Measurements from ENCODE around the gene NLGN4X.

Gene NLGN4X

DNA sequence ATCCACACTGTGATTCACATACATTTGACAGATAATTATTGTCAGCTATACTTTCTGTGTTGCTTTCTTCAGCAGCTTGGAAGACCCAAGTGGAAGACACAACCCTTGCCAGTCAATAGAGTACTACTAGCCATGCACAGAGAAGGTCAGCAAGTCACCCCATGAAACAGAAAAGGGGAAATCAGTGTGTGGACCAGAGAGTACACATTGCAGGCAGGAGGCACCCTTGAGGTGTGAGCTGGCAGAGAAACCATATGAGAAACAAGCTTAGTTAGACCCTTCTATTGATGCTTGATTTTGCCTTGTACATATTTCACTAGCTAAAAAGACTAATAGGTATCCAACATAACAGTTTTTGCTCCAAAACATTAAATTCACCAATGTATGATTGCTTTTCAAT, 99.5 kb downstream of the NLGN4X start:
- no peak overlapping the region for H3K4me3 ChIP-seq
- H3K27ac ChIP-seq, result no peak overlapping the region
- TF ChIP-seq, protein P1, sequence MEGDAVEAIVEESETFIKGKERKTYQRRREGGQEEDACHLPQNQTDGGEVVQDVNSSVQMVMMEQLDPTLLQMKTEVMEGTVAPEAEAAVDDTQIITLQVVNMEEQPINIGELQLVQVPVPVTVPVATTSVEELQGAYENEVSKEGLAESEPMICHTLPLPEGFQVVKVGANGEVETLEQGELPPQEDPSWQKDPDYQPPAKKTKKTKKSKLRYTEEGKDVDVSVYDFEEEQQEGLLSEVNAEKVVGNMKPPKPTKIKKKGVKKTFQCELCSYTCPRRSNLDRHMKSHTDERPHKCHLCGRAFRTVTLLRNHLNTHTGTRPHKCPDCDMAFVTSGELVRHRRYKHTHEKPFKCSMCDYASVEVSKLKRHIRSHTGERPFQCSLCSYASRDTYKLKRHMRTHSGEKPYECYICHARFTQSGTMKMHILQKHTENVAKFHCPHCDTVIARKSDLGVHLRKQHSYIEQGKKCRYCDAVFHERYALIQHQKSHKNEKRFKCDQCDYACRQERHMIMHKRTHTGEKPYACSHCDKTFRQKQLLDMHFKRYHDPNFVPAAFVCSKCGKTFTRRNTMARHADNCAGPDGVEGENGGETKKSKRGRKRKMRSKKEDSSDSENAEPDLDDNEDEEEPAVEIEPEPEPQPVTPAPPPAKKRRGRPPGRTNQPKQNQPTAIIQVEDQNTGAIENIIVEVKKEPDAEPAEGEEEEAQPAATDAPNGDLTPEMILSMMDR (IDR thresholded peaks at IDR 0.05), result no peak
- no peak for DNase-seq (ENCODE audit: low spot score)

DNA sequence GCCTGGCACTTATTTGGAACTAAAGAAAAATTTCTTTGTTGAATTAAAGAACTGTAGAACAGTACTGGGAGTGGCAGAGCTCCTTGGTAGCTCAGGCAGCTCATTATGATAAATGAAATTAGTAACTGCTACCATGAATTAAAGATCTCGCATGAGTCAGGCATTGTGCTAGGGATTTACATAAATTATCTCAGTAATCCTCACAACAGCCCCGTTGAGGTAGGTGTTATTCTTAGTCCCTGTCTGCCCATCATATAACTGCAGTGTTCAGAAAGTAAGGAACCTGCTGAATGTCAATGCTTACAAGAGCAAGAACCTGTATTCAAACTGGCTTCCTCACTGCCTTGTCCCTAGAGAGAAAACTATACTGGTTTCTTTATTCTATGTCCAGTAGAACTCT, 108.3 kb downstream of the NLGN4X start:
- TF ChIP-seq, protein P1 (IDR thresholded peaks at IDR 0.05), result no peak
- Histone ChIP-seq H3K4me3 (no peak overlapping the region), H3K27ac (no peak overlapping the region)
- DNase-seq (ENCODE audit: low spot score), result no peak

DNA sequence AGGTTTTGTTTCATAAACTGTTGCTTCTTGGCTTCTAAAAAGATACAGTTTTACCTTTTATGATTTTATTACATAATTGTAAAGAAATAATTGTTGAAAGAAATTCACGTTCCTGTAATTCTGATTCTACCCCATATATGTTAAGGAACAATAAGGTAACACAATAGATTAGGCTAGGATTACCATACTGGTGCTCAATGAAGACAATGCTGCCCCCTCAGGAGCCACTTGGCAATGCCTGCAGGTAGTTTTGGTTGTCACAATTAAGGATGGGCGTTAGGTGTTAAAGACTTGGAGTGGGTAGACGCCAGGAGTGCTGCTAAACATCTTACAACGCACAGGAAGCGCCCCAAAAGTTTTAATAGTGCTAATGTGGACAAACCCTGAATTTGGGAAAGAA, 133.2 kb downstream of the NLGN4X start:
- TF ChIP-seq, protein P1 (IDR thresholded peaks at IDR 0.05), result no peak
- no peak overlapping the region for H3K27ac ChIP-seq
- no peak overlapping the region for H3K4me3 ChIP-seq
- no peak for DNase-seq (ENCODE audit: low spot score)

DNA sequence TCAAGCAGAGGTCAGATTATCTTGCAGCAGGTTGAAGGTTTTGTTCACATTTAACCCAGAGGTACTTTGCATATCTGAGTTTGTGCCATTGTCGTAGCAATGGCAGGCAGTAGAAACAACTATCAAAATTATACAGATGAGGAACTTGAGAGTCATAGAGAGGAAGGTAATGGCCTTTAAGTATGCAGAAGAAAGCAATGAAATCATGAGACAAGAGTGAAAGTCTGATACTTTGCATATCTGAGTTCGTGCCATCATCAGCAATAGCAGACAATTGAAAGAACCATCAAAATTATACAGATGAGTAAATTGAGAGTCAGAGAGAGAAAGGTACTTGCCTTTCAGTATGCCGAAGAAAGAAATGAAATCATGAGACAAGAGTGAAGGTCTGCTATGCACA, 154.1 kb downstream of the NLGN4X start:
- no peak overlapping the region for H3K4me3 ChIP-seq
- no peak for DNase-seq (ENCODE audit: low spot score)
- H3K27ac ChIP-seq, result no peak overlapping the region
- TF ChIP-seq, protein P1 (IDR thresholded peaks at IDR 0.05), result no peak

DNA sequence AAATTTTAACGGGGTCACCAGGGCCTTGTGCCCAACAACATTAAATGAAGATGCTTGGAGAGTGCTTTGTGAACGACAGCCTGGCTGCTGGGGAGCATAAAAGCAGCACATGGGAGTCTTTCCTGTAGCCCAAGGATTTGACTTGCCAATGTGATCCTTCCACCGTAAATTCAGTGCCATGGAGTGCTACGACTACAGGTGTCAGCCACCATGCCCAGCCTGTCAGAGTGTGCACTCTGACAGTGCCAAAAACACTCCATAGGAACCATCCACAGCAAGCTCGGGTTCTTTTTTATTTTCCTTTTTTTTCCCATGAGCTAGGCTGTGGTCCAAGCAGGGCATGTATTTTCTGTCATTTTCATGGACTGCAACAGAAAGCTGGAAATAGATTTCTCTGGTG, 156.9 kb downstream of the NLGN4X start:
- DNase-seq (ENCODE audit: low spot score), result no peak
- no peak overlapping the region for H3K4me3 ChIP-seq
- H3K27ac ChIP-seq, result no peak overlapping the region
- TF ChIP-seq, protein P1 (IDR thresholded peaks at IDR 0.05), result no peak

DNA sequence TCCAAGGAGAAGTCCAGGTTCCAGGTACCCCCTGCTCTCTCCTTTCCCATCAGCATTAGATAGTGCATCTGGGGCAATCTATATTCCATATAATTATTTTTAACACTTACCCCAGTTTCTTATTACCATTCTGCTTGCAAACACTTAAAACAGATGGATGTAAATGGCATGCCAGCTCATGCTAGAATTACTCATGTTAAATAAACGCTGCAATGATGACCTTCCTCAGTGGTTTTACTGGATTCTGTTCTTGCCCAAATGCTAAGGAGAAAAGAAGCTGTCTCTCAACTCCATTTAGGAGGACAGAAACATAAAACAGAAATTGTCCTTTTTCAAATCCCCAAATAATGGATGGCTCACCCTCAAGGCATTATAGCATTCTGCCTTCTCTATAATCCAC, 161.1 kb downstream of the NLGN4X start:
- H3K4me3 ChIP-seq, result no peak overlapping the region
- DNase-seq (ENCODE audit: low spot score), result no peak
- TF ChIP-seq, protein P1 (IDR thresholded peaks at IDR 0.05), result no peak
- no peak overlapping the region for H3K27ac ChIP-seq

DNA sequence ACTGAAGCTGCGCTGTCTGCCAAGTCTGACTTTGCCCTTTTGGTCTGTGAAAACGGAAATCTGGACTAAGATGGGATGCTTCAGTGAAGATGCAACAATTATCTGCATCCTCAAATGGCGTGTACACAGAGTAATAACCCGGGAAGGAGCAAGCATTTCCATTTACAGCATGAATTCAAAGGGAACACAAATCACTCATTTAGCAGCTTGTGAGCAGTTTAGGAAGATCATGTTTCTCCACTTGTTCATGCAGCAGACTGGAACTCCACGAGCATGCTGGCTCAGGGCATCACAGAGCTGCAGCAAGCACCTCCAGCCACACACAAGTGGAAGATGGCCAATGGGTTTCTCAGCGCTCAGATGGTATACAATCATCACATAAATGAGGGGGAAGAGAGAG, 175.5 kb downstream of the NLGN4X start:
- Histone ChIP-seq H3K27ac (no peak overlapping the region), H3K4me3 (no peak overlapping the region)
- DNase-seq (ENCODE audit: low spot score), result no peak
- TF ChIP-seq, protein P1 (IDR thresholded peaks at IDR 0.05), result no peak
